HepG2 (cell line): ENCODE results near the gene ITPR1.

ENCODE experiments used
- AFF4 ChIP-seq: sonication (generic); formaldehyde crosslinking; IDR thresholded peaks from 2 replicates; pipeline ENCODE4 v1.4.0; 2020; ENCODE audit warnings: missing genetic modification reagents
- CTCF ChIP-seq: sonication (generic); formaldehyde crosslinking; IDR thresholded peaks from 2 replicates; pipeline ENCODE4 v1.5.0; 2020; ENCODE audit warnings: mild to moderate bottlenecking, missing genetic modification reagents, moderate library complexity
- EP300 ChIP-seq, 3 experiments: sonication (generic) in 1 of 3; formaldehyde crosslinking in 1 of 3; IDR thresholded peaks; 2 replicates each; pipeline versions ENCODE4 v1.5.1 to v1.6.1; 2011 to 2020; ENCODE audit warnings: low read depth in 2 of 3, low read length in 2 of 3, borderline replicate concordance in 1 of 3, improper control_type of control experiment in 1 of 3, mild to moderate bottlenecking in 1 of 3, missing genetic modification reagents in 1 of 3, moderate library complexity in 1 of 3
- EZH2 ChIP-seq: conservative IDR thresholded peaks from 2 replicates; pipeline ENCODE4 v1.6.1; 2012; ENCODE audit warnings: mild to moderate bottlenecking, low read depth, low read length, moderate library complexity
- GABPA ChIP-seq, 2 experiments: IDR thresholded peaks; 2 replicates each; pipeline ENCODE4 v1.6.1; 2011 to 2016; ENCODE audit warnings: low read depth in 2 of 2, low read length in 1 of 2, missing biosample characterization in 1 of 2, missing genetic modification characterization in 1 of 2
- MYC ChIP-seq: sonication (generic); formaldehyde crosslinking; IDR thresholded peaks from 2 replicates; pipeline ENCODE4 v1.9.0; 2021; ENCODE audit warnings: missing genetic modification reagents, borderline replicate concordance
- RAD21 ChIP-seq: fragments of 450-650 bp; formaldehyde crosslinking; IDR thresholded peaks from 2 replicates; pipeline ENCODE4 v1.5.0; 2020; ENCODE audit warnings: mild to moderate bottlenecking
- ZNF839 ChIP-seq: sonication (generic); formaldehyde crosslinking; IDR thresholded peaks from 2 replicates; pipeline ENCODE4 v1.4.0; 2020; ENCODE audit warnings: missing genetic modification reagents, mild to moderate bottlenecking, borderline replicate concordance
- ZZZ3 ChIP-seq: sonication (generic); formaldehyde crosslinking; IDR thresholded peaks from 2 replicates; pipeline ENCODE4 v1.4.0; 2020; ENCODE audit warnings: missing genetic modification reagents, mild to moderate bottlenecking, borderline replicate concordance

GRCh38 chr3:4580346-4581123 lies 87.4 kb downstream of the ITPR1 start:
- TF ChIP-seq EP300 (IDR thresholded peaks at IDR 0.05; ENCODE audit: low read depth in 2 of 2, low read length in 2 of 2) (no peak), EP300 (CRISPR knock-in tag; IDR thresholded peaks at IDR 0.05; ENCODE audit: borderline replicate concordance) (no peak), CTCF (CRISPR knock-in tag) (no peak), AFF4 (CRISPR knock-in tag) (no peak), EZH2 (no peak), ZNF839 (CRISPR knock-in tag) (no peak), RAD21 (CRISPR knock-in tag) (no peak), GABPA (IDR thresholded peaks at IDR 0.05; ENCODE audit: low read depth, low read length) (no peak), GABPA (CRISPR knock-in tag; IDR thresholded peaks at IDR 0.05; ENCODE audit: low read depth) (no peak), ZZZ3 (no peak), MYC (CRISPR knock-in tag) (no peak)
